ENCODE data around the gene NR2C1. TPM values are rescaled to one million over a fixed set of nuclear protein-coding genes. Genes with fewer than 3 reads are reported as not detected.
A peak's percentile ranks its signal among the peaks of the same experiment; 100 is the strongest.
"Not testable (repeated sequence)": the region's sequence is repeated elsewhere in the genome, so short reads cannot be mapped to it uniquely, and the experiment has no call there.

NR2C1 gene
- polyA plus RNA-seq: 10 to 100 TPM in 2 of 3 donors, 1 to 10 TPM in 1; 9.4 to 16.1 (median 12.8) TPM

DNA sequence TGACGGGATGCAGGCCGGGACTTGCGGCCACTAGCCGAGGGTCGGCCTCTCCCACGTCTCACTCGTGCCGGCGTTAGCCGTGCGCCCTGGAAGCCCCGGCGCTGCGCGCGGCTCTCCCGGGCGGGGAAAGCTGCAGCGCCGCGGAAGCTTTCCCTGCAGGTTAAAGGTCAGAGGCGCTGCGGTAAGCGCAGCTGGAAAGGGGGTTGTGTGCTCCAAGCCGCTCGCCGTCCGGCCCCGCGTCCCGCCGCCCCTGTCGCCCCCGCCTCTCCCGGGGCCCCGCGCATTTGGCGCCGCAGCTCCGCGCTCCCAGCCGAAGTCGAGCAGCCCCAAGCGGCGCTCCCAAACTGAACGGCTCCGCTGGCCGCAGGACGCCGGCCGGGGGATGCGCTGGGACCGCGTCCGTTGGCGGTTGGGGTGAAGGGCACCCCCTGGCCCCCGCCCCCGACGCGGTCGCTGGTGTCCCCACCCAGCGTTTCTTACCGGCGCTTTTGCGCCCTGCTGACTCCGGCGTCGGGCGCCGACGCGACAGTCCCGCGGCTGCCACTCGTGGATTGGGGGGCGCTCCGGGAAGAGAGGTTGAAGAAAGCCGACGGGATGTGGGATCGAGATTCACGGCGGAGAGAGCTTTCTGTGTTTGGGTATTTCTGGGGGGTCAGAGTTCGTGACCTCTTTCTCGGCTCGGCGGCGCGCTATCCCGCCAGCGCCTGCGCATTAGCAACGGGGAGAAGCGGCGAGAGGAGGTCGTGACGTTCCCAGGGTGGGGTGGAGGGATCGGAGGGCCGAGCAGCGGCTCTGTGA, at the start of gene NR2C1:
NR2C1 (minus strand) TSS at position 719 of the 798 bp plus-strand sequence. CDS start 6,234 bp downstream, outside the sequence.
- 0 to 1% (median 1%) methylated on average over 78 to 99 of the region's 99 CpGs for WGBS, 3 donors
- H3K27ac ChIP-seq (ENCODE audit: low read depth, low read length): peak within 1 kb of the TSS; percentile 29

DNA sequence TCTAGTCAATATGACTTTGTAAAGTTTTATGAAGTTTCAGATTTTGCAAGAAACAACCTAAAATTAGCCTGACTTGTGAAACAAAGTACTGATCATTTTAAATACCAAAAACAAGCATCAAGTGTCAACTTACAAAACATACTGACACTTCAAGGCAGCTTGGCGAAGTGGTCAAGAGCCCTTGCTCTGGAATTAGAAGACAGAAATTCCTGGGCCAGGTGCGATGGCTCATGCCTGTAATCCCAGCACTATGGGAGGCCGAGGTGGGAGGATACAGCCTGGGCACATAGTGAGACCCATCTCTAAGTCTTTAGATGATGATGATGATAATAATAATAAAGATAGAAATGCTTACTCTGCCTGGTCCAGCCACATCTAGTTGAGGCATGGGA, 45.4 kb upstream of the NR2C1 start:
- 93 to 95% (median 94%) methylated on average over 3 of the region's 3 CpGs for WGBS, 3 donors
- H3K27ac ChIP-seq (ENCODE audit: low read depth, low read length): no peak overlapping the region

DNA sequence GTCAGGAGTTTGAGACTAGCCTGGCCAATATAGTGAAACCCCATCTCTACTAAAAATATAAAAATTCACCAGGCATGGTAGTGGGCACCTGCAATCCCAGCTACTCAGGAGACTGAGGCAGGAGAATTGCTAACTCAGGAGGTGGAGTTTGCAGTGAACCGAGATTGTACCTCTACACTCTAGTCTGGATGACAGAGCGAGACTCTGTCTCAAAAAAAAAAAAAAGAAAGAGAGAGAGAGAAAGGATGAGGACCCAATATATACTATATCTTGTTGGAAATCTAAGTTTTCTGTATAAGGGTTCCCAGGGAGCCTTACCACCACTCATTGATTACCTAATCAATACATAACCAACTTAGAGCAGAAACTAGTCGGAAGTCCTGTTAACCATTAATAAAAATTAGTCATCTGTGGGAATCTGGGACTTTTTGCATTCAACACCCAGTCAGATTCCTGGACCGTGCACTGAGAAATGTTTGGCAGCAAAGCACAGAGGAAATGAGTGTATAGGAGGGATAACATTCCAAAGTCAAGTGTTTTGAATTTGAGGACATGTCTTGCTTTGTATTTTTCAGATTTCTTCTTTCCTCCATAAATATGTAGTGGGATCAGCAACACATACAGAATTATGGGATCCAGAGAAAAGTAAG, 44.8 kb upstream of the NR2C1 start:
- H3K27ac ChIP-seq (ENCODE audit: low read depth, low read length): no peak overlapping the region
- WGBS, 3 donors: 55 to 64% (median 60%) methylated on average over 4 of the region's 4 CpGs

DNA sequence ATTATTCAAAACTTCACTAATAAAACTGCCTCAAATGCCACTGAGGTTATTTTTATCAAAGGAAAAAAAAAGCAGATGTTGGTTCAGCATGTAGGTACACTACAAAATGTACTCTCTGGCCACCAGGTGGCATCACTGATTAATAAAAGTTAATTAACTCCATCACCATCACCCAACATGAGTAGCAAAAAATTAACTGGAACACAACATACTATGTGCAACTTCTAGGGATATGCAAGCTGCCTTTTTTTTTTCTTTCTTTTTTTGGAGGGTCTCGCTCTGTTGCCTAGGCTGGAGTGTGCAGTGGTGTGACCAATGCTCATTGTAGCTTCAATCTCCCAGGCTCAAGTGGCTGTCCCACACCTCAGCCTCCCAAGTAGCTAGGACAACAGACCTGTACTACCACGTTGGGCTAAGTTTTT, 43.8 kb upstream of the NR2C1 start:
- WGBS, 3 donors: 40 to 58% (median 47%) methylated on average over 2 of the region's 2 CpGs
- no peak overlapping the region for H3K27ac ChIP-seq (ENCODE audit: low read depth, low read length)

DNA sequence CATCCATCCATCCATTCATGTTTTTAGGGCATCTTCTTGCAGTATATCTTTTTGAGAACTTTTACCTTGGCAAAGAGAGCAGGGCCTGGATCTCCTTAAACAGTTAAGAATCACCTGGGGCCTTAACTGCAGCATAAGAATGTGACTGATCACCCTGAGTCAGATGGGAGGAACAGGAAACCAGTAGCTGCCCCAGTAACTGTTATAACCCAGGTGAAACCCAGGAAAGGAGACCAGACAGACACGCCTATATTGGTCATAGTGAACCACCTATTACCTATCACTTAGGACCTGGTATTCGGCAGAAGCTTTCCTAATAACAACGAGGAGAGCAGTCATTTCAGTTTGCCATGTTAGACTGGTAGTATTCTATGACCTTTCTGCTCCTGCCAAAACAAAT, 43.4 kb upstream of the NR2C1 start:
- H3K27ac ChIP-seq (ENCODE audit: low read depth, low read length): no peak overlapping the region
- WGBS, 3 donors: 51 to 75% (median 54%) methylated on average over 3 of the region's 3 CpGs

DNA sequence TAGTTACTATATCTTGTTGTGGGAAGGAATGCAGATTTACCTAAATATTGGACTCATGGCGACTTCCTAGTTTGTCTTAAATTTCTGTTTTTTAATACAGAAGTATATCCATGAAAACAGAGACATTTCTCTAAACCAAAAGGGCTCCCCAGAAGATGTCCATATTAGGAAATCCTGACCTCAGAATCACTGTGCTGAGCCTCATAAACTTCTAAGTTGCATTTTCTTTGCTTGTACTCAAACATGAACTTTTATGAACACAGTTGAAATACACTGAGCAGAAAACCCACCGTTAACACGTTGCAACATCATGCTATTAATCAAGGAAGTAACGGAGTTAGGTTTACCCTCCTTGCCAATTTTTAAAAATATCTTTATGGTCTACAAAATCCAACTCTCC, 42.9 kb upstream of the NR2C1 start:
- H3K27ac ChIP-seq (ENCODE audit: low read depth, low read length): no peak overlapping the region
- 40 to 58% (median 54%) methylated on average over 4 of the region's 4 CpGs for WGBS, 3 donors

DNA sequence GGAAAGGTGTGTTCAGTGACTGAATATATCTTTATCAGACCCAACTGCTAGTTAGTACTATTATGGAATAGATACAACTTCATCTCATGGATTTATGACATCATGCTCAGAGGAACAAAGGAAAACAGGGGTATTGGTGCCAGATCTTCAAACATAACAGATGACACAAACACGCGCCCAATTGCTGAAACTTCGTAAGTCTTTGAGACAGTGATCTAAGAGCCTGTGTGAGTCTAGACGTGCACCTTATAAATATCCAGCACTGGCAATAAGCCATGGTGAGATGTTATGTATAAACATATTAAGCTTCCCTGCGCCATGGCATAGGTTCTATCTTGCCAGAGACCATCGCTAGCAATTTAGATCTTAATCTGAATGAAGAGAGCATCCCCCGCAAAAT, 42.2 kb upstream of the NR2C1 start:
- 78 to 81% (median 79%) methylated on average over 7 of the region's 7 CpGs for WGBS, 3 donors
- no peak overlapping the region for H3K27ac ChIP-seq (ENCODE audit: low read depth, low read length)

DNA sequence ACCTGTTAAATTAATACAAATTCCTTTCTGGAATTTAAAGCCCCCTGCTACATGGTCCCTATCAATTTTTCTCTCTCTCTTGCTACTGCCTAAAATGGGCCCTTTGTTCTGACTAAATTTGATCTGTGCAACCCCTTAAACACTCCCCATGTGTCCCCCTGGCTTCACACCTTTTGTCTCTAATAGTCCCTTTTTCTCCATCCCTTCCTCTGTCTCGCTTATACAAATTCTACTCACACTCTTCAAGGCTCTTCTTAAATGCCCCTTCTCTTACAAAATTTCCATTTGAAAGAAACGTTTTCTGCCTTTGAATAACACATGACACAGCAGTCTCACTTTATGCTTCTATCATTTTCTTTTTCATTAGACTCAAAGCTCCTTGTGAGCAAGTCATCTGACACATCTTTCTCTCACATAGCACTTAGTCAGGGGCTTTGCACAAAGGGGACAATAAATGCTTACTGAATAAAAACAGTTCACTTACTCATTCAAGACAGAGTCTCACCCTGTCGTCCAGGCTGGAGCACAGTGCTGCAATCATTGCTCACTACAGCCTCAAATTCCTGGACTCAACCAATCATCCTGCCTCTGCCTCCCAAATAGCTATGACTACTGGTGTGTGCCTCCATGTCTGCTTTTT, 41.5 kb upstream of the NR2C1 start:
- 70 to 77% (median 75%) methylated on average over 3 of the region's 3 CpGs for WGBS, 3 donors
- no peak overlapping the region for H3K27ac ChIP-seq (ENCODE audit: low read depth, low read length)

DNA sequence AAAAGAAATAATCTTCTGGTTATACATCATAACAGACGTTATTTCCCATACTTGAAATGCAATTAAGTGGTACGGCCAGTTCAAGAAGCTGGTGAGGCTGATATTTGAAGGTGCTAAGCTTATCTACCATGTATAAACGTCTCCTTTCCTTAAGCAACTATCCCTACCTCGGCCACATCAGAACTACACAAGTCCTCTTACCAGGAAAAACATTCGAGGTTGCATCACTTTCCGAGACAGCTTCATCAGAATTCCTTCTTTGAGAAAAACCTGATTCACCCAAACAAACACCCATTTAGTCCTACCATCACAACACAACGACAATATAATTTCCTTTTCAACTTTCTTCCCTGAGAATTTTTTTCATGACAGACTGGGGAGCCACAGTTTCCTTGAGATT, 33.9 kb upstream of the NR2C1 start:
- 86 to 89% (median 87%) methylated on average over 7 of the region's 7 CpGs for WGBS, 3 donors
- no peak overlapping the region for H3K27ac ChIP-seq (ENCODE audit: low read depth, low read length)

DNA sequence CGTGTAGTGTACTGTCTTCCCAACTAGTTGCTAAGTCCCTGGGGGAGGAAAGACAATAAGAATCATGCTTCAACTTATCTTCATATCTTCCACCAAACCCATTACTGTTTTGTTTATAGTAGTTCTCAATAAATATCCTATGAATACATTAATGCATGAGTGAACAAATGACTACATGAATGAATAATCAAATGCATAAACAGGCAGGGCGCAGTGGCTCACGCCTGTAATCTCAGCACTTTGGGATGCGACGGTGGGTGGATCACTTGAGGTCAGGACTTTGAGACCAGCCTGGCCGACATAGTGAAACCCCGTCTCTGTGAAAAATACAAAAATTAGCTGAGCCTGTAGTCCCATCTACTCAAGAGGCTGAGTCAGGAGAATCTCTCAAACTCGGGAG, 32.1 kb upstream of the NR2C1 start:
- no peak overlapping the region for H3K27ac ChIP-seq (ENCODE audit: low read depth, low read length)
- 93 to 95% (median 94%) methylated on average over 8 of the region's 8 CpGs for WGBS, 3 donors

DNA sequence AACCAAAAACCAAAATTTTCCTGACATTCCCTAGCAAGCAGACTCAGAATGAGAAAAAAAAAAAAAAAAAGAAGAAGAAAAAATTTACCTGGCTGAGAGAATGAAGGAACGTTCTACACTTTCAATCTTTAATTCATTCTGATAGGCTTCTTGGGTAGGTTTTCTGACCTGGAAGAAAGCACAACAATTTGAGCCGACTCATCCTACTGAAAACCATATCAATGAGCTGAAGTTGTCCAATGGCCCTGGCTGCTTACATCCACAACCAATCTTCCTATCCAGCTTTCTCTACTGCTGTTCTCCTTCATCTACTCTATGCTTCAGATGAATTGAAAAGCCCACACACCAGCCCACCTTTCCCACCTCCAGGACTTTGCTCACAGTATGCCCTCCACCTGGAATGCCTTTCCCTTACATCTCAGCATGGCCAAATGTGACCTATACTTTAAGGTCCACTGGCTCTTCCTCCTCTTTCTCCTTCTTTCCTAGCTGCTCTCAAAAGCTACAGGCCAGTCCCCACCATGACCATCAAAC, 31.6 kb upstream of the NR2C1 start:
- H3K27ac ChIP-seq (ENCODE audit: low read depth, low read length): no peak overlapping the region
- WGBS, 3 donors: 87 to 95% (median 93%) methylated on average over 2 of the region's 2 CpGs

DNA sequence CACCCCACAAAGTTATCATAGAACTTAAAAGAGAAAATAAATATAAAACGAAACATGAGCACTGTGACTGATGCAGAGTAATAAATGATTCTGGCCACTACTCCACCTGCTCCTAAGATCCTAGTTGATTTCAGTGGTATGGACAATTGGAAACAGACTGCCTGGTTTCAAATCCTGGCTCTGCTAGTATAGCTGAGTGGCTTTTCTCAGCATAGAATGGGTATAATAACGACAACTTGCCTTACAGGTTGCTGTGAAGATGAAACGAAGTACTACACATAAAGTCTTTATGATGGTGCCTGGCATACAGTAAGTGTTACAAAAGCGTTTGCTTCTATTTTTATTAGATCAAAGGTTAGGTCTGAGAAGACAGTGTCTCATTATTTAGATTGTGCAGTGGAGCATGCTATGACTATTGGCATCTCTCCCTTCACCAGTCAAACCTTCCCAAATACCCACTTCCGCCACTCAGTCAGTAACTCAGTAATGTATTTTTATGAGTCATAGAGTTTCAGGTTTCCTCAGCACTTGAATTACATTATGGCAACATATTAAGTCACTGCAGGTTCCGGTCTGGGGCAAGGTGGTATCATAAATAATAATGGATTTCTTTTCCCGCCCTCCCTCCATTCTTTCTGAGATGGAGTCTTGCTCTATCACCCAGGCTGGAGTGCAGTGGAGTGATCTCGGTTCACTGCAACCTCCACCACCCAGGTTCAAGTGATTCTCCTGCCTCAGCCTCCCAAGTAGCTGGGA, 29.7 kb upstream of the NR2C1 start:
- 89 to 90% (median 90%) methylated on average over 8 of the region's 8 CpGs for WGBS, 3 donors
- no peak overlapping the region for H3K27ac ChIP-seq (ENCODE audit: low read depth, low read length)

DNA sequence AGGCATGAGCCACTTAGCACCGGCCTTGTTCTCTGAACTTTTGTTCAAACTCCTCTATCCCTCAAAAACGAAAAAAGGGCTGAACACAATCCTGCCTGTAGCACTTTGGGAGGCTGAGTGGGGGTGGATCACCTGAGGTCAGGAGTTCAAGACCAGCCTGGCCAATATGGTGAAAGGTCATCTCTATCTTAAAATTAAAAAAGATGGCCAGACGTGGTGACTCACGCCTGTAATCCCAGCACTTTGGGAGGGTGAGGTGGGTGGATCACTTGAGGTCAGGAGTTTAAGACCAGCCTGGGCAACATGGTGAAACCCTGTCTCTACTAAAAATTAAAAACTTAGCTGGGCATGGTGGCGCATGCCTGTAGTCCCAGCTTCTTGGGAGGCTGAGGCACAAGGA, 28.5 kb upstream of the NR2C1 start:
- H3K27ac ChIP-seq (ENCODE audit: low read depth, low read length): not testable (repeated sequence)
- 94 to 95% (median 94%) methylated on average over 5 of the region's 5 CpGs for WGBS, 3 donors

DNA sequence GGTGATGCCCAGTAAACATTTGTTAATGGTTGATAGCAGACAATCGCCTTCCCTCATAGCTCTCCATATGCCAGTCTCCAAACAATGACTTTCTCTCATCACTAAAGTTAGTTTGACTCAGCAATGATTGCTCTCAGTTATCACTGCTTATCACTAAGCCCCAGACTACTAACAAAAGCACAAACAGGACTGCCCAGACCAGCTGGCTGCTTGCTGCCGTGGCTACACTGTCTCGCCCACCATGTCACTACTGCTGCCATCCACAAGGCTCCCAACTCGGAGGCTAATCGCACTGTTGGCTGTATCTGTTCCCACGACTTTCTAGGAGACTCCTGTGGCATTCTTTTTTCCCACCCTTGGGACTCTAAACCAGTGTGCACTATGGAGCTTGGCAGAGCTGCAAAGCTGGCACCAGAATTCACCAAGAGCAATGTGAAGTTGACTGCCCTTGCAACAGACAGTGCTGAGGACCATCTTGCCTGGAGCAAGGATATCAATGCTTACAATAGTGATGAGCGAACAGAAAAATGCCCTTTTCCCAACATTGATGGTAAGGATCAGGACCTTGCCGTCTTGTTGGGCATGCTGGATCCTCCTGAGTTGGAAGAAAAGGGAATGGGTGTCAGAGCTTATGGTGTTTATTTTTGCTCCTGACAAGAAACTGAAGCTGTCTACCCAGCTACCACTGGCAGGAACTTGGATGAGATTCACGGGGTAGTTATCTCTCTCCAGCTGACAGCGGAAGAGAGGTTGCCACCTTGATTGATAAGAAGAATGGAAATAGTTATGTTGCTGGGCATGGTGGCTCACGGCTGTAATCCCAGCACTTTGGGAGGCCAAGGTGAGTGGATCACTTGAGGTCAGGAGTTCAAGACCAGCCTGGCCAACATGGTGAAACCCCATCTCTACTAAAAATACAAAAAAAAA, 27.1 kb upstream of the NR2C1 start:
- WGBS, 3 donors: 77 to 92% (median 88%) methylated on average over 11 of the region's 11 CpGs
- no peak overlapping the region for H3K27ac ChIP-seq (ENCODE audit: low read depth, low read length)

DNA sequence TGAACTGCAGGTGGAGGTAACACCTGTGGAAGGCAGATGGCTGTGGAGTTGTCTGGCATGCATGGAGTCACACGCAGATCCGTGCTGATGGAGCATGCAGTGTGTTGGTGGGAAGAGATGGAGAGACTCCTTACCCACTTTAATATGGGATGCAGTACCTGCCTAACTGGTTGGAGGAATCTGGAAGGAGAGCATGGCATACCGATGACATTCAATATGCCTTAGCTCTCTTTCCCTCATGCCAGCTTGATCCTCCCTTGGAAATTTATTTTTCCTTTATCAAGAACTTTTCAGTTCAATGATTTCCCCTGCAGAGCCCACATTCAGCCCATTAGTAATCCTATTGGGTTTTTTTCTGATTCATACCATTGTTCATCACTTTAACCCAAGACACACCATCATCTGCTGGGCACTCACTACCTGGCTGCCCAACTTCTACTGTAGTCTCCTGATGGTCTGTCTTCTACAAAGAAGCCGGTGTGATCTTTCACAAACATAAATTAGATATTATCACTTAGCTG, 25.9 kb upstream of the NR2C1 start:
- 94 to 98% (median 98%) methylated on average over 4 of the region's 4 CpGs for WGBS, 3 donors
- H3K27ac ChIP-seq (ENCODE audit: low read depth, low read length): no peak overlapping the region

DNA sequence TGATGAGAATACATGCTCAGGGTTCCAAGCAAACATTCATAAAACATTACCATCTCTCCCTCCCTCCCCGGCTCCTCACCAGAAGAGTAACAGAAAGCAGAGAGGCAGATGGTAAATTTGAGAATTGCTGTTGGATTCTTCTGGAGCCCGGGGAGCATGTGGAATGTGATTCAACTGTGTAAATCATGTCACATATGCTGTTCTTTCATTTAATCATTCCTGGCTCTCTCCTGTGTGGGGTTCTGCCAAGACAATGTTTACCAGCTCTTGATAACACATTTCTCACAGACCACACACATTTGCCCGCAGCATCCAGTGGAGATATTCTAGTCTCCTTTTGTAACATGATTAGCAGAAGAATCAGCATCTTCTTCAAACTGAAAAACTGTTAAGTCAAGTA, 23.4 kb upstream of the NR2C1 start:
- WGBS, 3 donors: 13 to 63% (median 59%) methylated on average over 3 of the region's 3 CpGs
- H3K27ac ChIP-seq (ENCODE audit: low read depth, low read length): no peak overlapping the region

DNA sequence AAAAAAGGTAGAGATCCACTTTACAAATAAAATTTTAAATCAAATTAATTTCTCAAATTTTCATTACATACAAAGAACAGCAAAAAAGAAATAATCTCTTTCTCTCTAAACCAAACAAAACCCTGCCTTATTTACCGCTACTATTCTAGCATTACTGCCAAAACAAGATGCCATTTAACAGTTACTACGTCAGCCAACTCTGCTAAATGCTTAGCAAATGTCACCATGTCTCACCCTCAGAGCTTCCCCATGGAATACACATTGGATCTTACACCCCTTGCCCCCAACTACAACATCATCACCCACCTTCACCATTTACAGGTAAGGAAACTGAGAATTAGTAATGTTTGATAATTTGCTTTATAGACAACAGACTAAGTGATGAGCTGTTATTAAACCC, 23.0 kb upstream of the NR2C1 start:
- H3K27ac ChIP-seq (ENCODE audit: low read depth, low read length): no peak overlapping the region
- 41 to 84% (median 64%) methylated on average over 2 of the region's 2 CpGs for WGBS, 3 donors

Measured in adipose tissue (tissue), 3 donors.